Liver (tissue), 9 donors: ENCODE results near the gene TBL1Y. TPM values are rescaled to one million over a fixed set of nuclear protein-coding genes. Genes with fewer than 3 reads are reported as not detected.

ENCODE experiments used
- DNase-seq: peaks from one replicate; pipeline ENCODE4 v3.0.0-alpha.2; 2017; ENCODE audit warnings: low spot score
- H3K27ac ChIP-seq, 2 donors: one replicate each; pipeline ENCODE4 v1.7.0; 2013; ENCODE audit warnings: inconsistent platforms in 2 of 2, low read length in 2 of 2, control low read depth in 1 of 2, low read depth in 1 of 2, mild to moderate bottlenecking in 1 of 2
- H3K27me3 ChIP-seq, 4 donors: one replicate each; pipeline versions ENCODE4 v1.6.1 to v1.7.0; 2013; ENCODE audit warnings: low read length in 3 of 4, inconsistent platforms in 1 of 4, mild to moderate bottlenecking in 1 of 4, moderate library complexity in 1 of 4; ENCODE audit not compliant: control insufficient read depth in 4 of 4, insufficient read depth in 4 of 4
- H3K36me3 ChIP-seq, 4 donors: one replicate each; pipeline versions ENCODE4 v1.6.1 to v1.7.0; 2013; ENCODE audit warnings: low read length in 3 of 4, mild to moderate bottlenecking in 3 of 4, low read depth in 1 of 4, moderate library complexity in 1 of 4; ENCODE audit not compliant: control insufficient read depth in 4 of 4, insufficient read depth in 3 of 4
- H3K4me1 ChIP-seq, 4 donors: one replicate each; pipeline versions ENCODE4 v1.6.1 to v1.7.0; 2013; ENCODE audit warnings: low read length in 3 of 4, mild to moderate bottlenecking in 3 of 4, moderate library complexity in 1 of 4; ENCODE audit not compliant: control insufficient read depth in 4 of 4, insufficient read depth in 4 of 4
- H3K4me3 ChIP-seq, 3 donors: one replicate each; pipeline versions ENCODE4 v1.6.1 to v1.7.0; 2013; ENCODE audit warnings: low read length in 3 of 3, control low read depth in 1 of 3, low read depth in 1 of 3, mild to moderate bottlenecking in 1 of 3
- H3K9ac ChIP-seq, 2 donors: one replicate each; pipeline ENCODE4 v1.7.0; 2013; ENCODE audit warnings: low read length in 2 of 2, mild to moderate bottlenecking in 2 of 2, moderate library complexity in 2 of 2, control low read depth in 1 of 2, low read depth in 1 of 2
- H3K9me3 ChIP-seq, 4 donors: one replicate each; pipeline versions ENCODE4 v1.6.1 to v1.7.0; 2013; ENCODE audit warnings: low read length in 3 of 4; ENCODE audit not compliant: control insufficient read depth in 4 of 4
- ATF3 ChIP-seq: IDR thresholded peaks from 2 replicates; pipeline ENCODE4 v1.6.1; 2016; ENCODE audit warnings: antibody characterized with exemption
- CTCF ChIP-seq: fragments of 150-350 bp; IDR thresholded peaks from 2 replicates; pipeline ENCODE4 v1.5.1; 2017; ENCODE audit warnings: improper control_type of control experiment, low read depth, low read length; ENCODE audit not compliant: missing input control
- EGR1 ChIP-seq, 2 donors: IDR thresholded peaks; 2 replicates each; pipeline ENCODE4 v1.6.1; 2016 to 2018; ENCODE audit warnings: antibody characterized with exemption in 2 of 2, low read depth in 2 of 2
- FOXA1 ChIP-seq: IDR thresholded peaks from 2 replicates; pipeline ENCODE4 v1.6.1; 2016; ENCODE audit warnings: antibody characterized with exemption
- FOXA2 ChIP-seq: IDR thresholded peaks from 2 replicates; pipeline ENCODE4 v1.6.1; 2016; ENCODE audit warnings: antibody characterized with exemption
- GABPA ChIP-seq, 2 donors: IDR thresholded peaks in 1 of 2; conservative IDR thresholded peaks in 1 of 2; 2 replicates each; pipeline ENCODE4 v1.6.1; 2016; ENCODE audit warnings: antibody characterized with exemption in 2 of 2, mild to moderate bottlenecking in 1 of 2, moderate library complexity in 1 of 2
- HNF4A ChIP-seq, 2 donors: conservative IDR thresholded peaks; 2 replicates each; pipeline ENCODE4 v1.6.1; 2016; ENCODE audit warnings: antibody characterized with exemption in 2 of 2, mild to moderate bottlenecking in 2 of 2
- HNF4G ChIP-seq: IDR thresholded peaks from 2 replicates; pipeline ENCODE4 v1.6.1; 2016; ENCODE audit warnings: antibody characterized with exemption
- JUND ChIP-seq, 2 donors: IDR thresholded peaks; 2 replicates each; pipeline ENCODE4 v1.6.1; 2016; ENCODE audit warnings: antibody characterized with exemption in 2 of 2
- MAX ChIP-seq: IDR thresholded peaks from 2 replicates; pipeline ENCODE4 v1.6.1; 2016; ENCODE audit warnings: antibody characterized with exemption
- NR2F2 ChIP-seq: IDR thresholded peaks from 2 replicates; pipeline ENCODE4 v1.6.1; 2016; ENCODE audit warnings: antibody characterized with exemption
- RAD21 ChIP-seq, 2 donors: IDR thresholded peaks; 2 replicates each; pipeline ENCODE4 v1.6.1; 2016; ENCODE audit warnings: antibody characterized with exemption in 2 of 2, mild to moderate bottlenecking in 2 of 2
- REST ChIP-seq: IDR thresholded peaks from 2 replicates; pipeline ENCODE4 v1.6.1; 2016; ENCODE audit warnings: antibody characterized with exemption, mild to moderate bottlenecking
- RXRA ChIP-seq, 2 donors: IDR thresholded peaks; 2 replicates each; pipeline ENCODE4 v1.6.1; 2017 to 2018; ENCODE audit warnings: antibody characterized with exemption in 2 of 2, mild to moderate bottlenecking in 1 of 2
- SP1 ChIP-seq: IDR thresholded peaks from 2 replicates; pipeline ENCODE4 v1.6.1; 2018; ENCODE audit warnings: antibody characterized with exemption, mild to moderate bottlenecking
- TAF1 ChIP-seq: conservative IDR thresholded peaks from 2 replicates; pipeline ENCODE4 v1.6.1; 2016; ENCODE audit warnings: antibody characterized with exemption, mild to moderate bottlenecking
- YY1 ChIP-seq: IDR thresholded peaks from 2 replicates; pipeline ENCODE4 v1.6.1; 2016; ENCODE audit warnings: antibody characterized with exemption, mild to moderate bottlenecking
- ZBTB33 ChIP-seq: IDR thresholded peaks from 2 replicates; pipeline ENCODE4 v1.6.1; 2016; ENCODE audit warnings: antibody characterized with exemption
- WGBS: extraction: QIAGEN DNeasy Blood & Tissue Kit; methylation state at CpG from one replicate; pipeline ENCODE4 v1.1.7; 2013; 5-methylcytosine and 5-hydroxymethylcytosine counted together
- polyA plus RNA-seq, 2 donors: library from polyadenylated mRNA; stranded (reverse) in 1 of 2; unstranded in 1 of 2; fragments of 200-250 nt in 1 of 2; fragments of >200 nt in 1 of 2; fragmentation: Nextera tagmentation in 1 of 2; extraction: Ambion mirVana in 1 of 2; gene quantifications; one replicate each; pipeline versions ENCODE4 v1.2.1 to v1.2.3, GENCODE V29; 2013 to 2015
- total RNA-seq, 2 donors: library from RNA; depleted of rRNA; stranded (reverse); fragments of >200 nt; gene quantifications; one replicate each; pipeline ENCODE4 v1.2.3, GENCODE V29; 2014
- donor health status: healthy.
- donor health status: healthy.
- donor health status: healthy.
- donor health status: healthy.
- donor health status: healthy.

Gene TBL1Y
- total and polyA plus RNA-seq, 4 donors: 0.72 to 1.6 TPM; not detected in 2

DNA sequence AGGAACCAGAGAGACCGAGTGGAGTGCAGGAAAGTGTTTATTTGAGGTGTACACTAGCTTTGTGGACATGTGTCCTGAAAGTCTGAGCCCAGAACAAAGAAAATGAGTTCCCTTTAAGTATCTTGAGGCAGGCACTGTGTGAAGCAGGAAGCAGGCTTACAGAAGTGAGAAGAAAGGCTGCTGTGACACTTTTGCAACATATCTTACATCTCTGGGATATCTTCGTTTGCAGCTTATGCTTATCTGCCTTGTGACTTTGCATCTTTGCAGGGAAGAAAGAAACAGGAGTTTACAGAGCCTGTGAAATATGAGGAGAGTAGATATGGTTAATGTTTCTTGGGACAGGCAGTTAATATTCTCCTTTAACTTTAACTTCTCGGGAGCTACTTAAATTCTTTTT lies 92.1 kb downstream of the TBL1Y start:
- H3K36me3 ChIP-seq: no peaks in the 10 kb centered on the region
- H3K27me3 ChIP-seq: no peaks in the 10 kb centered on the region
- no peak for TF ChIP-seq NR2F2
- no peak for TF ChIP-seq RXRA (IDR thresholded peaks at IDR 0.05)
- TF ChIP-seq FOXA2: no peak
- no peak for TF ChIP-seq YY1
- no peak for TF ChIP-seq SP1
- TF ChIP-seq HNF4G: no peak
- no peak for TF ChIP-seq ZBTB33
- TF ChIP-seq REST: no peak
- TF ChIP-seq GABPA (IDR thresholded peaks at IDR 0.05 in 1 of 2, conservative IDR thresholded peaks at IDR 0.05 in 1 of 2): no peak
- TF ChIP-seq EGR1 (IDR thresholded peaks at IDR 0.05; ENCODE audit: low read depth in 2 of 2): no peak
- TF ChIP-seq HNF4A (conservative IDR thresholded peaks at IDR 0.05): no peak
- TF ChIP-seq TAF1: no peak
- no peak for TF ChIP-seq CTCF
- TF ChIP-seq MAX: no peak
- no peak for TF ChIP-seq ATF3
- TF ChIP-seq JUND (IDR thresholded peaks at IDR 0.05): no peak
- no peak for TF ChIP-seq RAD21 (IDR thresholded peaks at IDR 0.05)
- no peak for DNase-seq
- no peak overlapping the region for H3K4me3 ChIP-seq
- no peak overlapping the region for H3K9ac ChIP-seq
- no peaks in the 10 kb centered on the region for H3K4me1 ChIP-seq
- WGBS: 73% methylated on average over 3 of the region's 3 CpGs
- no peak overlapping the region for H3K27ac ChIP-seq
- H3K9me3 ChIP-seq: no peaks in the 10 kb centered on the region

- Histone ChIP-seq H3K9me3 (no peaks in the 10 kb centered on the region), H3K27me3 (no peaks in the 10 kb centered on the region), H3K9ac (no peak overlapping the region), H3K4me1 (peaks cover 0 to 2% (median 0%) of the 10 kb centered on the region in 4 donors), H3K4me3 (no peak overlapping the region), H3K36me3 (no peaks in the 10 kb centered on the region), H3K27ac (no peak overlapping the region)
- 88% methylated on average over 1 of the region's 1 CpG for WGBS
- no peak for DNase-seq
- TF ChIP-seq GABPA (IDR thresholded peaks at IDR 0.05 in 1 of 2, conservative IDR thresholded peaks at IDR 0.05 in 1 of 2) (no peak), HNF4G (no peak), FOXA1 (no peak), MAX (no peak), SP1 (no peak), CTCF (no peak), RAD21 (IDR thresholded peaks at IDR 0.05) (no peak), JUND (IDR thresholded peaks at IDR 0.05) (no peak), ATF3 (no peak), FOXA2 (no peak)
Observed at GRCh38 chrY:7007911-7008310, 97.4 kb downstream of the TBL1Y start.
